GM21619 (cell line): Measurements from ENCODE around the gene PDE11A.
"Not testable (repeated sequence)": the region's sequence is repeated elsewhere in the genome, so short reads cannot be mapped to it uniquely, and the experiment has no call there.

Source experiments
- ATAC-seq: cut with Tn5 transposase; IDR thresholded peaks from one replicate; pipeline ENCODE4 v1.9.1; 2021; ENCODE audit not compliant: unreplicated experiment

PDE11A gene

DNA sequence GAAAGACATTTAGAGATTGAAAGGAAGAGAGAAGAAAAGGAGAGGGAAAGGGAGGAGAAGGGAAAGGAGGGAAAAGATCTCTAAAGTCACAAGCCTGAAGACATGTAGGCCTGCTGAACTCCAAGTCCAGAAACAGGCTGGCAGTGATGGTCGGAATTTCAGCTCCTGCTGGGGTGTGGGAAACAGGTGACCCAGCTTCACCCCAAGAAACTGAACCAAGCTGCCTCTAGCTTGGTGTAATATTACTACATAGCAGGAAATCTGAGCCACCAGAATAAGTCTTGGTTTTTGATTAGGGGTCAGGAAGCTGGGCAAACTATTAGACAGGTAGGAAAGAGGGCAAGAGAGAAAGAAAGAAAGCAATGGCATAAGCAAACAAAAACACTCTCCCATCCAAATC, 185.8 kb downstream of the PDE11A start:
- ATAC-seq = no peak

DNA sequence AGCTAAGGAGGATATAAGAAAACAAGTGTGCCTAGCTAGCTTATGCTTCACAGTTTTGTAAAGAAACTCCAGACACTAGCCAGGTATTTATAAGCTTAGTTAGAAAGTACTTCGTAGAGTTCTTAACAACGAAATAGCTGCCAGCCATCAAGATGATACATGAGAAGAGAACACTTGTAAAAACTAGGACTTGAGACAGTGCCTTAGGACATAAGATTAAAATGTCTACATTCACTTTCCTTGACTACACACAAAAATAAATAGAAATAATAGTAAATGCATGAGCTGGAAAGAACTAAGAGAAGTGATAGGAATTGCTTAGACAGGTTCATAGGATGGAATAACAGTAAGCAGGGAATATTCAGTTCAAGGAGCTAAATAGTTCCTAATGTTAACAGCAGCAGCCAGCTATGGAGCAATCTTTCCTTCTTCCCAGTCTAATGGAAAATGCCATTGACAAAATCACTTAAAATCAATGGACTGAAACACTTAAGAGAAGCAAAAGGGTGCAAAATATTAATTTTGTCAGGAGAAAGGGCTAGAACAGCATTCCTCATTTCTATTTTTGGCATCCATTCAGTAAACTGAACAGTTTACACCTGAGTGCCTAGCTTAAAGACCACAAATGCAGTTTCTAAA, 186.6 kb downstream of the PDE11A start:
- ATAC-seq = no peak

DNA sequence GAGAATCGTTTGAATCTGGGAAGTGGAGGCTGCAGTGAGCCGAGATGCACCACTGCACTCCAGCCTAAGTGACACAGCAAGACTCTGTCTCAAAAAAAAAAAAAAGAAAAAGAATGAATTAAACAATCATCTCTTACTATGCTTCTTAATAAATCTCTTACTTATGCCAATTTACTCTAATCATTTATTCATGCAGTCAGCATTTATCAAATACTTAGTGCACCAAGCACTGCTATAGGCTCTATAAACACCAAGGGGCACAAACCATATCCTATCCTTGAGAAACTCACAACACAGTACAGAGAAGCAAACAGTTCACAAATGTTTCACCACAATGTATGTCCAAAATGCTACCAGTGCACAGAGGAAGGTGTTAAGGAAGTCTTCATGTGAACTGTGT, 189.4 kb downstream of the PDE11A start:
- no peak for ATAC-seq

DNA sequence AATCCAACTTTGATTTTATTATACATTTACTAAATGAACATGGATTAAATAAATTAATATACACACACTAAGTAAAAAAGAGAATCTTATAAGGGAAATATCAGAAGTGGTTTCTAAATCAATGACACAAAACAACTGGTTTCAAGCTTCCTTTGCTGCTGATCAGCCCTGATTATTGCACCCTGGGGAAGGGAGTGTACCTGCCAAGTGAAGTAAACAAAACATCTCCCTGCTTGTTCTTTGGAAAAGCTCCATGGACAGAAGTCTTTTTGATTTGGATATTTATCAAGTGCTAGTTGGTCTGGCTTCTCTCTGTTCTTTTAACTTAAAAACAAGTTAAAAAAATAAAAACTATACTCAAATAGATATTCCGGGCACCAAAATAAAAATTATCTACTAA, 190.1 kb downstream of the PDE11A start:
- no peak for ATAC-seq

DNA sequence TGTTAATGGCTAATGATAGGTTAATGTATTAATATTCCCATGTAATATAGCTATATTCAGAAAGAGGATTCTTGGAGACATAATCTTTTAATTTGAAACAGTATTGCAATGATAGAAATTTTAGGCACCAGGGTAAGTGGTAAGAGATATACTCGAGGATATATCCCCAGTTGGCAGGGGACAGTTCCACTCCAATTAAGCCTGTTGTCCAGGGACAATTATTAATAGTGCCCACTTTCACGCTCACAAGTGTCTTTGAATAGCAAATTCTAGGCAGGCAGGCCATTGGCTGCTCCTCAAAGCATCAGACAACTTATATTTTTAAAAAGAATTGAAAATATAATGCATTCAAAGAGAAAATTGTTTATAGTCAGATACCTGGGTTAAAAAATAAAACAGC, 190.7 kb downstream of the PDE11A start:
- ATAC-seq = no peak

DNA sequence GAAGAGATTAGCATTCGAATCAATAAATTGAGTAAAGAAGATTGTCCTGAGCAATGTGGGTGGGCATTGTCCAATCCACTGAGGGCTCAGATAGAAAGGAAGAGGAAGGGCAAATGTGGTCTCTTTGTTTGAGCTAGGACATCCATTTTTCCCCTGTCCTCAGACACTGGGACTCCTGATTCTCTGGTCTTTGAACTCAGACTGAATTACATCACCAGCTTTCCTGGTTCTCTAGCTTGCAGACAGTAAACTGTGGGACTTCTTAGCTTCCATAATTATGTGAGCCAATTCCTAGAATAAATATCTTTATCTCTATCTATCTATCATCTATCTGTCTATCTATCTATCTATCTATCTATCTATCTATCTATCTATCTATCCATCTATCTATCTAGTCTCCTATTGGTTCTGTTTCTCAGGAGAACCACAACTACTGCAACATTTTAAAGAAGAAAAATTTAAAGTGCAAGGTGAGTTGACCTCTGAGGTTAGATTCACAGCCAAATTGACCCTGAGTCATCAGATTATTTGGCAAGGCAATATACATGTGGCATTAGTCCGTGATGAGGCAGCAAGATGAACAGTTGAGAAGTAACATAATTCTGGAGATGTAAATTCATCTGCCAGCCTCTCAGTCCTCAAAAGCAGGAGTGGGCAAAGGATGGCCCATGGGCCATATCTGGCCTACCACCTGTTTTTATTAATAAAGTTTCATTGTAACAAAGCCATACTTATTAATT, 191.4 kb downstream of the PDE11A start:
- ATAC-seq = no peak

DNA sequence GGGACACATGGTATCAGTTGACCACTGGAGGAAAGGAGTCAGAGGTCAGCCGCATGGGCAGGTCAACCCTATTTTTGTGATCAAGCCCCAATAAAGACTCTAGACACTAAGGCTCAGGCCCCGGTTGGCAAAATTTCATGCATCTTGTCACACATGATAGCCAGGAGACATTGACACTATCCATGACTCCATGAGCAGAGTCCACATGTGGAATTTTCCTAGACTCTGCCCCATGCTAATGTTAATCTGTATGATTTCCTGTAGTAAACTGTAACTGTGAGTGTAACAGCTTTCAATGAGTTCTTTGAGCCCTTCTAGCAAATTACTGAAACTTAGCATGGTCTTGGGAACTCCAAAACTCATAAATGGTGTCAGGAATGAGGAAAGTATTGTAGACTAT, 192.3 kb downstream of the PDE11A start:
- no peak for ATAC-seq

DNA sequence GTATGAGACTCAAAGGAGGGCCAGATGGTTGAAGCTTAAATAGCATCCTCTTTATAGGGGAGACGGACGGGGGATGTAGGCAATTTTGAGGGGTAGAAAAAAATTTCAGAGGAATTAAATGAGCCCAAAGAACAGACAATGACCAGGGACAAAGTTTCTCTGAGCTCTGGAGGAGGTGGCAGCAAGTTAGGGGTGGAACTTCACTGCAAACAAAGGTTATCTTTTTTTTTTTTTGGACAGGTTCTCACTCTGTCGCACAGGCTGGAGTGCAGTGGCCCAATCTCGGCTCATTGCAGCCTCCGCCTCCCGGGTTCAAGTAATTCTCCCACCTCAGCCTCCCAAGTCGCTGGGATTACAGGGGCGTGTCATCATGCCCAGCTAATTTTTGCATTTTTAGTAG, 195.6 kb downstream of the PDE11A start:
- ATAC-seq = no peak

DNA sequence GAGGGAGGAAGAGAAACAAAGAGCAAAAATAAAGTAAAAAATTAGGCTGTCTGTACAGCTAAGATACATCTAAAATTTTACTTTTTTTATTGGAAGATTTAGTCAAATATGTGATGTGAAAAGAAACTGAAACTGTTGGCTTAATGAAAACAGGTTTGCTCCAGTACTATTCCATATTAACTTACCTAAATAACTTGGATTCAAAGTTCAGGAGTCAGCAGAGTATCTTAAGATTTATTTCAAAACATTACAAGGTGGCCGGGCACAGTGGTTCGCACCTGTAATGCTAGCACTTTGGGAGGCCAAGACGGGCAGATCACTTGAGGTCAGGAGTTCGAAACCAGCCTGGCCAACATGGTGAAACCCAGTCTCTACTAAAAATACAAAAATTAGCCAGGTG, 197.9 kb downstream of the PDE11A start:
- ATAC-seq = no peak

DNA sequence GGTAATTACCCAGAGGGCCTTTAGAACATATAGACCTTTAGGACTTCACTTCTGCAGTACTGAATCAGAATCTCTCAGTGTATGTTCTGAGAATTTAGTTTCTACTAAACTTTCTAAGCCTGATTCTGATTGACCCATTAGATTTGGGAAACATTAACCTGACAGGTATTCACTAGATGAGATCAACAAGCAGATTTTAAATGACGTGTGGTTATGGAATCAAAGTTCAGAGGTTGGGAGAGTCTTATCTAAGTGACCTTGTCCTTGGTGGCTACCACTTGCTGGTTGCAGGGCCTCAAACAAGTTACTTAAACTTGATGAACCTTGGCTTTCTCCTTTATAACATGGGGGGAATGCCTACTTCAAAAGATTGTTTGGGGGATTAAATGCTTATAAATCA, 198.7 kb downstream of the PDE11A start:
- ATAC-seq = no peak

DNA sequence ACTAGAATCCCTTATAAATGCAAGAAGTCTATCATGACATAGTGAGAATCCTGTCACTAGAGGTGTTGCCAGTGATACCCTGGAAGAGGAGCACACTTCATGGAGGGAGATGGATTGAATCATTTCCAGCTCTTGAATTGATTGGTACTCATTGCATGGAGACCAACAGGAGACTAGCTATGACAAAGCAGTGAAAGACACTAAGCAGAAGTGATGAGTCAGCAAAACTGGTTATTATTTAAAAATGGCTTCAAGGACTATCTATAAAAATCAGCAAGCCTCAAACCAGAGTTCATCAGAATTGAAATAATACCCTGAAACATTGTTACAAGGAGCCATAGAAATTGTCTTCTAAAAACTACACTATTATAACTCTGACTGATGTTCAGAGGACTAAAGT, 200.3 kb downstream of the PDE11A start:
- no peak for ATAC-seq

DNA sequence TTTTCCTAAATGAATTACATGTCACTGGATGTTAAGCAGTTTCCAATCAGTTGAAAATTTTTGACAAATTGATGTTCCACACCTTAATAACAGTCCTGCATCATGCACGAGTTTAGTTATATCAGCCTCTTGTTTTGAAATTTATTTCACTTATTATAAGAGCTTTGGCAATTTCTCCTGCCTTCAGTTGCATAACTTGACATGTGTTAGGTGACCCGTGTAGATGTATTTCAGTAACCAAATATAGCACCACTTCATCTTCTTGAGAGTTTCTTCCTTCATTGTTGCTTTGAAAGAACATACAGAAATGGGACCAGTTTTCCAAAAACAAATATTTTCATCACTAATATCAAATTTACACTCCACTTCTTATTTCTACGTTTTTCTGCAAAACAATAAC, 202.7 kb downstream of the PDE11A start:
- ATAC-seq = no peak

DNA sequence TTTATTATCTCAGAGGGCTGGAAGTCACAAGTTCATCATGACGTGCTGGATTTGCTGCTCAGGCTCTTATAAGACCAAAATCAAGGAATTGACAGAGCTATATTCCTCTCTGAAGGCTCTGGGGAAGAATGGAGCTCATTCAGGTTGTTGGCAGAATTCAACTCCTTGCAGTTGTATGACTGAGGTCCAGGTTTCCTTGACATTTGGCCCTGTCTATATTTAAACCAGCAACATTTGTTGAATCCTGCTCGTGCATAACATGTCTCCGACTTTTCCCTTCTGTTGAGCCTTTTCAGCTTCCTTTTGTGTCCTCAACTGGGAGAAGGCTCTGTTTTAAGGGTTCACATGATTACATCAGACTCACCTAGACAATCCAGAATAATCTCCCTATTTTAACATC, 203.4 kb downstream of the PDE11A start:
- ATAC-seq = no peak

DNA sequence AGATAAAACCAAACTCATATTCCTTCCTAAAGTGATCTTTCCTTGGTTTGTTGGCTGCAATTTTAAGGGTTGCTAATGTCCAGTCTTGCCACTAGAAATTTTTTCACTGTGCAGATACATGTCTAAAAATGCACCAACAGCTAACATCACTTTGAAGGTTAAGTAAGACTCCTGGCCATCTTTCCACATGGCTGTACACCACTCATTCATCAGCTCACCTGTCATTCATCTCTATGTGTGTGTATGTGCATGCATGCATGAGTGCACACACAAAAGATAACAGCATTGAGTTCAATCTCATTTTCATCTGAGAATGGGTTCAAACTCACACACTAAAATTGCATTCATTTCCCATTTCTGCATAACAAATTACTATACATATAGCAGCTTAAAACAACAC, 203.8 kb downstream of the PDE11A start:
- no peak for ATAC-seq

DNA sequence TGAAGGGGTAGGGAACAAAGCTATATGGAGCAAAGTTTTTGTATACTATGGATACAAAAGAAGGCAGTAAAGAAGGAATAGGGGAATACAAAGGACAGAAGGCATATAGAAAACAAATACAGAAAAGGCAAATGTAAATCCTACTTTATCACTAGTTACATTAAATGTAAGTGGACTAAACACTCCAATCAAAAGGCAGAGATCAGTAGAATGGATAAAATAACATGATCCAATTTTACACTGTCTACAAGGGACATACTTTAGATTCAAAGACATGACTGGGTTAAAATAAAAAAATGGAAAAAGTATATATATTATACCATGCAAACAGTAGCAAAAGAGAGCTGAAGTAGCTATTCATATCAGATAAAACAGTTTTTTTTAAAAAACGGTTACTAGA, 215.0 kb downstream of the PDE11A start:
- ATAC-seq = no peak

DNA sequence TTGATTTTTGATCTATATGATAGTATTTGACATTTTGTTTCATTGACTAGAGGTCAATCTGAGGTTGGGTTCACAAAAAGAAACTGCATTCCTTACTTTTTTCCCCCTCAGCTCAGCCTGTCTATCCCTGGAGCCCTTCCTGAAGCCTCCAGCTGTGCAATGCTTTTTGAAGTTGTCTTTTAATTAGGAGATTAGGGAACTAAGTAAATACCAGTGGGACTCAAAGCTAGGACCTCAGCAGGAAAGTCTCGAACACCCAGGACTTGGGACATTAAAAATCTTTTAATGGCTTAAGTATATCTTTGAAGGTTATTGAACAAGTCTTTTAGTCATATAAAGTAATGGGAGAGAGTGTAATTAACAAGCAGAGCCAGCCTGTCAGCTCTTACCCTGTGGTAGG, 220.2 kb downstream of the PDE11A start:
- ATAC-seq = no peak

DNA sequence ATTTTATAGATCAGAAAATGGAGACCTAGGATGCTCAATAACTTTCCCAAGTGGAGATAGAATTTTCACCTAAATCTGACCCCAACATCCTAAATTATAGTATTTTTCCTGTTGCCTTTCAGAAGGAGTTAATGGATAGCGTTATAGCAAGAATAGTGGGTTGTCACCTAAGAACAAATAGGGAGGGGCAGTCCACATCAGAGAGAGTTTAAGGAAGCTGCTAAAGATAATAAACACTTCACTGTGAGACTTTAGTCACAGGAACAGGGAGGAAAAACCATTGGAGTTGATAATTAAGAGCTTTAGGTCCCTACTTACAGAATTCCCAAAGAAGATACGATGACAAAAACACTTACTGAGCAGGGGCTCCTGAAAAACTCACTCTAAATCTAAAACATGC, 229.4 kb downstream of the PDE11A start:
- ATAC-seq = no peak

DNA sequence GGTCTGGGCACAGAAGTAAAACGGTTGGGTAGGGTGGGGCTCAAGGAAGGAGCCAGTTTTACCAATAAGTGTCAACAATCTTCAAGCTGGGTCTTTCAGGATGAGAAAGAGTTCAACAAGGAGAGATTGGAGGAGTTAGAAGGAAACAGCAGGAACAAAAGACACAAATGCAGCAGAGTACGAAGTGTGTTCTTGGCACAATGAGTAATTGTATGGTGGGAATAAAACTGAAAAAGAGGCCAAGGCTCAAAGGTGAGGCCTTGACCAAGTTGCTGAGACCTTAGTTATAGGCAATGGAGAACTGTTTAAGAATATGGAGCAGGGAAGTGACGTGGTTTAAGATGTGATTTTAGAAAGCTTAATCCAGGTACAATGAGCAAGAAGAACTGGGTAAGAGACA, 230.3 kb downstream of the PDE11A start:
- ATAC-seq = no peak

DNA sequence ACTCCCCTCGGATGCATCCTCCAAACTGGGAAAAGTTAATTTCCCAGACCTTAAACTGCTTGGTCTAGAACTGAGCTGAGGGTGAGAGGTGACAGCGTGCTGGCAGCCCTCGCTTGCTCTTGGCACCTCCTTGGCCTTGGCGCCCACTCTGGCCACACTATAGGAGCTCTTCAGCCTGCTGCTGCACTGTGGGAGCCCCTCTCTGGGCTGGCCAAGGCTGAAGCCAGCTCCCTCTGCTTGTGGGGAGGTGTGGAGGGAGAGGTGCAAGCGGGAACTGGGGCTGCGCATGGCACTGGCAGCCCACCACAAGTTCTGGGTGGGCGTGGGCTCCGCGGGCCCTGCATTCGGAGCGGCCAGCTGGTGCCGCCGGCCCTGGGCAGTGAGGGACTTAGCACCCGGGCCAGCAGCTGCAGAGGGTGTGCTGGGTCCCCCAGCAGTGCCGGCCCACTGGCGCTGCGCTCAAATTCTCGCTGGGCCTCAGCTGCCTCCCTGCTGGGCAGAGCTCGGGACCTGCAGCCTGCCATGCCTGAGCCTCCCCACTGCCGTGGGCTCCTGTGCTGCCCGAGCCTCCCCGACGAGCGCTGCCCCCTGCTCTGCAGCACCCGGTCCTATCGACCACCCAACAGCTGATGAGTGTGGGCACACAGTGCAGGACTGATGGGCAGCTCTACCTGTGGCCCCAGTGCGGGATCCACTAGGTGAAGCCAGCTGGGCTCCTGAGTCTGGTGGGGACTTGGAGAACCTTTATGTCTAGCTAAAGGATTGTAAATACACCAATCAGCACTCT, 237.0 kb downstream of the PDE11A start:
- ATAC-seq = not testable (repeated sequence)

DNA sequence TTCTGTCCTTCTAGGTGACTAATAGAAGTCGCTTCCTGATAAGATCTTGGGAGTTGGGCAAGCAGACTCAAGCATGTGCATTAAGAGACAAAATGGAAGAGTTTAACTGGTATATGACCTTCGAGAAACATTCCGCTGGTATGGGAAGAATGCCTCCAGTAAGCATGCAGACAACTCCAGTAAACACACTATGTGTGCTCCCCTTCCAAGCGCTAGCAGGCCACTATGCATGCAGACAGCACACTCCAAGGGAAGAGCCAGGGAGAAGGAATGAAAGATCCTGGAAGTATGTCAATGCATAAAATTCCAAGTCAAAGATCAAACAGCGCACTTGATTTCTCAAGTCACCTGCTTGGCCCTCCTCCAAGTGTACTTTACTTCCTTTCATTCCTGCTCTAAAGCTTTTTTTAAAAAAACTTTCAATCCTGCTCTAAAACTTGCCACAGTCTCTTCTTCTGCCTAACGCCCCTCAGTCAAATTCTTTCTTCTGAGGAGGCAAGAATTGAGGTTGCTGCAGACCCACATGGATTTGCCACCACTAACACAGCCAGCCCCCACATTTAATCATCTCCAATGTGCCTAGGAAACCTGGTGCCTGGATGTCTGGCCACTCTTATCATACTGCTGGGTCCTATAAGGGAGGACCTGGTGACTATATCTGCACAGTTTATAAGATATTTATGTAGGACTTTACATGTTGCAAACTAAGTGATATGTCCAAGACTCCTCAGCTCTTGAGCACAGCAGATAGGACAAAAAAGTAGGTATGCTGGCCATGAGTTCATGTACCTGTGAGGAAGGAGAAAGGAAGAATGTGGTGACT, 239.8 kb downstream of the PDE11A start:
- ATAC-seq = no peak

DNA sequence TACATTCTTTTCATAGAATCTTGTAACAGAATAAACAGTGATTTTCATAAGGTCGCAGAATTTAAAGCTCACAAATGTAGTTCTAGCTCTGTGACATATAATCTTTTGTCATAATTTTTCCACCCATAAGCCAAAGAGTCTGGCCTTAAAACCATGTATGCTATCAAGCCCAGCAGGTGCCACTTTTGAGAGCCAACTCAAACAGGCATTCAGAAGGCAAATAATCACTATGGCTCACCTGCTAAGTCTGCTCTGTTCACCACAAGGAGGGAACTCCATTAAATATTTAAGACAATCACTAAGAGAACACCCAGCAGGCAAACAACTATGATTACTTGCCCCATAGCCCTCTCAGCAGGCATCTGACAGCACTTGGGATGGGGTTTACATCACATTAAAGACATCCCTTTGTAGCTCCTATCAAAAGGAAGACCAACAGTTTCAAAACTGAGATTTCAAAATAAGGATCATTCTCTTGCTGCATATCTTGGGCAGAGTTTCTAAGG, 241.6 kb downstream of the PDE11A start:
- ATAC-seq = no peak
